SU-DHL-6 (cell line): ENCODE results near the gene PSMC3IP.

Experiments used
- H2AFZ ChIP-seq: fragments of 200-600 bp; sonication (generic); 2 replicates; pipeline ENCODE4 v1.6.1; 2014; ENCODE audit warnings: low read depth, mild to moderate bottlenecking, moderate library complexity, mixed read lengths, antibody characterized with exemption, low read length; ENCODE audit not compliant: severe bottlenecking
- H3F3A ChIP-seq: fragments of 200-600 bp; shearing (Covaris generic); 2 replicates; pipeline ENCODE4 v1.6.0; 2016; ENCODE audit warnings: antibody characterized with exemption, mild to moderate bottlenecking; ENCODE audit not compliant: insufficient read depth
- H3K27ac ChIP-seq: fragments of 200-600 bp; sonication (generic); 2 replicates; pipeline ENCODE4 v1.5.1; 2016; ENCODE audit warnings: low read depth, mild to moderate bottlenecking, low read length, moderate library complexity, mixed read lengths
- H3K27me3 ChIP-seq: fragments of 200-600 bp; sonication (generic), shearing (Covaris generic); 2 replicates; pipeline ENCODE4 v1.6.0; 2014; ENCODE audit warnings: mild to moderate bottlenecking, low read length
- H3K36me3 ChIP-seq: fragments of 200-600 bp; sonication (generic); 2 replicates; pipeline ENCODE4 v1.6.1; 2014; ENCODE audit warnings: mild to moderate bottlenecking, low read length, mixed read lengths
- H3K4me2 ChIP-seq: fragments of 300-600, 200-600 bp; shearing (Covaris generic), sonication (generic); 2 replicates; pipeline ENCODE4 v1.6.0; 2014; ENCODE audit warnings: low read length, low read depth, mild to moderate bottlenecking; ENCODE audit not compliant: poor library complexity, severe bottlenecking
- H3K4me3 ChIP-seq: fragments of 200-600 bp; sonication (generic); 2 replicates; pipeline ENCODE4 v1.5.1; 2014; ENCODE audit warnings: antibody characterized with exemption, low read length, mild to moderate bottlenecking, mixed read lengths; ENCODE audit not compliant: insufficient read depth, poor library complexity, severe bottlenecking
- H3K79me2 ChIP-seq: fragments of 200-600 bp; sonication (generic); 2 replicates; pipeline ENCODE4 v1.6.1; 2014; ENCODE audit warnings: mild to moderate bottlenecking, low read length, moderate library complexity; ENCODE audit not compliant: insufficient read depth
- H3K9ac ChIP-seq: fragments of 200-600 bp; sonication (generic); 2 replicates; pipeline ENCODE4 v1.7.0; 2014; ENCODE audit warnings: mild to moderate bottlenecking, low read length
- H3K9me2 ChIP-seq: fragments of 200-600 bp; sonication (generic); replicated peaks from 2 replicates; pipeline ENCODE4 v1.6.1; 2014; ENCODE audit warnings: low read length; ENCODE audit not compliant: insufficient read depth
- H3K9me3 ChIP-seq: fragments of 200-600 bp; sonication (generic); 2 replicates; pipeline ENCODE4 v1.6.1; 2014; ENCODE audit warnings: low read length, mixed read lengths; ENCODE audit not compliant: insufficient read depth
- H4K20me1 ChIP-seq: fragments of 200-600 bp; sonication (generic); 2 replicates; pipeline ENCODE4 v1.6.1; 2014; ENCODE audit warnings: low read depth, mild to moderate bottlenecking, antibody characterized with exemption, low read length, moderate library complexity, mixed read lengths
- CTCF ChIP-seq: fragments of 200-600 bp; sonication (generic); IDR thresholded peaks from one replicate; pipeline ENCODE4 v1.5.1; 2017; ENCODE audit warnings: antibody characterized with exemption, mild to moderate bottlenecking, low read length, moderate library complexity; ENCODE audit not compliant: insufficient read depth, poor library complexity, severe bottlenecking
- EZH2phosphoT487 ChIP-seq: fragments of 200-600 bp; sonication (generic), shearing (Covaris generic); conservative IDR thresholded peaks from 2 replicates; pipeline ENCODE4 v1.6.1; 2018; ENCODE audit warnings: mild to moderate bottlenecking, antibody characterized with exemption, low read length, moderate library complexity, mixed read lengths

PSMC3IP gene

GRCh38 chr17:42584880-42585279, 7.4 kb upstream of the PSMC3IP start:
- H3K4me3 ChIP-seq: no peak overlapping the region
- no peak overlapping the region for H3K9ac ChIP-seq
- no peaks in the 10 kb centered on the region for H3K79me2 ChIP-seq
- H3K27me3 ChIP-seq: no peaks in the 10 kb centered on the region
- H3K9me2 ChIP-seq: no peaks in the 10 kb centered on the region
- H3K27ac ChIP-seq: no peak overlapping the region
- H3K9me3 ChIP-seq: no peaks in the 10 kb centered on the region
- peaks cover 19% of the 10 kb centered on the region for H3F3A ChIP-seq
- no peak overlapping the region for H2AFZ ChIP-seq
- no peaks in the 10 kb centered on the region for H4K20me1 ChIP-seq
- 0 out of 2 replicates have a peak, but pooled peaks cover 2% of the 10 kb centered on the region for H3K36me3 ChIP-seq
- TF ChIP-seq CTCF (no peak), EZH2phosphoT487 (no peak)
- H3K4me2 ChIP-seq: no peak overlapping the region

GRCh38 chr17:42581744-42582270, 4.3 kb upstream of the PSMC3IP start:
- H3K4me3 ChIP-seq: no peak overlapping the region
- H2AFZ ChIP-seq: no peak overlapping the region
- H3K36me3 ChIP-seq: 0 out of 2 replicates have a peak, but pooled peaks cover 2% of the 10 kb centered on the region
- H3K9me2 ChIP-seq: no peaks in the 10 kb centered on the region
- H3K4me2 ChIP-seq: no peak overlapping the region
- no peaks in the 10 kb centered on the region for H3K9me3 ChIP-seq
- no peak overlapping the region for H3K9ac ChIP-seq
- H3F3A ChIP-seq: peaks cover 27% of the 10 kb centered on the region
- H3K27ac ChIP-seq: no peak overlapping the region
- TF ChIP-seq CTCF: no peak
- TF ChIP-seq EZH2phosphoT487: no peak
- H3K79me2 ChIP-seq: peaks cover 3% of the 10 kb centered on the region; the same call in 1 of the 2 replicates
- H4K20me1 ChIP-seq: no peaks in the 10 kb centered on the region
- H3K27me3 ChIP-seq: no peaks in the 10 kb centered on the region

DNA sequence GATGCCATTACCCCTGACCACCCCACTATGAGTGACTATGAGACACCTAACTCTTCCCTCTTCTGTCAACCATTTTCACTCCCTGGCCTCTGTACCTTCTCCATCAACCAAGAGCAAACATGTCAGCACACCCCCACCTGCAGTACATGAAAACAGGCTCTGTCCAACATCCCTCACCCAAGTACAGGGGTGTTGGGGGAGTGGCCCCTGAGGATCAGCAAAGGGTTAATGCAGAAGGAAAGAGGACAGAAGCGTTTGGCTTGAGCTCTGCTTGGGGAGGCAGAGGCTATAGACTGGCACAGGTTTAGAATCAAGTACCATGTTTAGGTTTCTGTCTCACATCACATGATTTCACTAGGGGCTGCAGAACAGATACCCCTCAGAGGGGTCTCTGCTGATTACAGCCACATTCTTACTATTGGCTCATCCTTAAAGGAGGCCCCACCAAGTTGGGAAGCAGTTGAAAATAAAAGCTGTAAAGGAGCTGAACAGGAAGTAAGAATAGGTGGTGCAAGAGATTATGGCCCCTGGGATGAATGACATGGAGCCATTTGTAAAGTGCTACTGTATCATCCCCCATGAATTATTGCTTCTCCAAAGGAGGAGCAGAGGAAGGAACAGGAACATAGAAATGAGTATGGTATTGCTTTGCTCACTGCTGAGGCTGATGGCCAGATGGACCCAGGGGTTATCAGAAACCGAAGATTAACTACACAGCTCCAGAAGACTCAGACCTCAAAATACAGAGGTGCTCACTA, 2.4 kb upstream of the PSMC3IP start:
- Histone ChIP-seq H3K36me3 (peaks cover 5% of the 10 kb centered on the region; the same call in 1 of the 2 replicates), H4K20me1 (no peaks in the 10 kb centered on the region), H3F3A (peaks cover 34% of the 10 kb centered on the region), H3K27me3 (no peaks in the 10 kb centered on the region), H3K4me3 (no peak overlapping the region), H3K9me3 (no peaks in the 10 kb centered on the region), H3K9ac (peak overlapping the region; percentile 76; the same call in 1 of the 2 replicates), H3K9me2 (no peaks in the 10 kb centered on the region), H3K79me2 (peaks cover 7% of the 10 kb centered on the region; the same call in 1 of the 2 replicates), H3K4me2 (peak overlapping the region; percentile 63), H2AFZ (no peak overlapping the region), H3K27ac (peak overlapping the region; percentile 92)
- TF ChIP-seq EZH2phosphoT487 (no peak), CTCF (no peak)
